Colonic mucosa (tissue), 4 donors: Measurements from ENCODE around the gene ETNK2. TPM values are rescaled to one million over a fixed set of nuclear protein-coding genes. Genes with fewer than 3 reads are reported as not detected.
A peak's percentile ranks its signal among the peaks of the same experiment; 100 is the strongest.

Experiments
- DNase-seq: peaks from one replicate; pipeline ENCODE4 v3.0.0-alpha.2; 2020
- H3K27ac ChIP-seq: fragments of 200-600 bp; one replicate; pipeline ENCODE4 v1.8.0; 2021
- H3K27me3 ChIP-seq: fragments of 200-600 bp; one replicate; pipeline ENCODE4 v1.8.0; 2021
- H3K36me3 ChIP-seq: fragments of 200-600 bp; one replicate; pipeline ENCODE4 v1.8.0; 2021
- H3K4me1 ChIP-seq: fragments of 200-600 bp; one replicate; pipeline ENCODE4 v1.8.0; 2021; ENCODE audit warnings: mild to moderate bottlenecking
- H3K4me3 ChIP-seq: fragments of 200-600 bp; one replicate; pipeline ENCODE4 v1.8.0; 2021
- H3K9ac ChIP-seq, 2 donors: one replicate each; pipeline ENCODE4 v1.7.0; 2013; ENCODE audit warnings: control low read depth in 2 of 2, low read depth in 2 of 2, low read length in 2 of 2
- H3K9me3 ChIP-seq: fragments of 200-600 bp; one replicate; pipeline ENCODE4 v1.8.0; 2021
- intact Hi-C: fragments of 100-400 bp; cut with DNase I; formaldehyde crosslinking; loops from one replicate; pipeline ENCODE4 v1.14.1; 2022
- total RNA-seq, 2 donors: library from RNA; stranded (reverse); fragmentation: NEBNext Ultra II Directional in 1 of 2; extraction: Animal tissue kit (Norgen Biotek cat#: 25700) in 1 of 2; gene quantifications; one replicate each; pipeline ENCODE4 v1.2.1, GENCODE V29; 2021
- TF ChIP-seq, protein P1 (sequence below): fragments of 200-600 bp; IDR thresholded peaks from one replicate; pipeline ENCODE4 v1.8.0; 2022; ENCODE audit warnings: antibody characterized with exemption, mild to moderate bottlenecking
- donor health status: healthy.
- donor health status: DM: no; HTN: no; CAD: no.
- donor health status: DM: no; HTN: no; CAD: no.

ETNK2 gene
- total RNA-seq, 2 donors from 2014 or later = 0.40 to 1.2 TPM

- Histone ChIP-seq H3K27me3 (no peaks in the 10 kb centered on the region), H3K9me3 (no peaks in the 10 kb centered on the region), H3K4me3 (no peak within 1 kb of the TSS), H3K9ac (no peak within 1 kb of the TSS), H3K4me1 (peaks cover 3% of the 10 kb centered on the region), H3K36me3 (no peaks in the 10 kb centered on the region), H3K27ac (no peak within 1 kb of the TSS)
- no peak for DNase-seq
- intact Hi-C loops = no loop called here
- TF ChIP-seq, protein P1, sequence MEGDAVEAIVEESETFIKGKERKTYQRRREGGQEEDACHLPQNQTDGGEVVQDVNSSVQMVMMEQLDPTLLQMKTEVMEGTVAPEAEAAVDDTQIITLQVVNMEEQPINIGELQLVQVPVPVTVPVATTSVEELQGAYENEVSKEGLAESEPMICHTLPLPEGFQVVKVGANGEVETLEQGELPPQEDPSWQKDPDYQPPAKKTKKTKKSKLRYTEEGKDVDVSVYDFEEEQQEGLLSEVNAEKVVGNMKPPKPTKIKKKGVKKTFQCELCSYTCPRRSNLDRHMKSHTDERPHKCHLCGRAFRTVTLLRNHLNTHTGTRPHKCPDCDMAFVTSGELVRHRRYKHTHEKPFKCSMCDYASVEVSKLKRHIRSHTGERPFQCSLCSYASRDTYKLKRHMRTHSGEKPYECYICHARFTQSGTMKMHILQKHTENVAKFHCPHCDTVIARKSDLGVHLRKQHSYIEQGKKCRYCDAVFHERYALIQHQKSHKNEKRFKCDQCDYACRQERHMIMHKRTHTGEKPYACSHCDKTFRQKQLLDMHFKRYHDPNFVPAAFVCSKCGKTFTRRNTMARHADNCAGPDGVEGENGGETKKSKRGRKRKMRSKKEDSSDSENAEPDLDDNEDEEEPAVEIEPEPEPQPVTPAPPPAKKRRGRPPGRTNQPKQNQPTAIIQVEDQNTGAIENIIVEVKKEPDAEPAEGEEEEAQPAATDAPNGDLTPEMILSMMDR = no peak
Observed at GRCh38 chr1:204166219-204166618, 14.4 kb upstream of the ETNK2 start, which contains the start of gene REN. Gene REN, minus strand, starts transcription at chr1:204166337. Its CDS starts 44 bp downstream, at chr1:204166293.

- Histone ChIP-seq H3K27ac (no peak overlapping the region), H3K4me1 (peaks cover 3% of the 10 kb centered on the region), H3K27me3 (no peaks in the 10 kb centered on the region), H3K4me3 (no peak overlapping the region), H3K36me3 (no peaks in the 10 kb centered on the region), H3K9ac (no peak overlapping the region), H3K9me3 (no peaks in the 10 kb centered on the region)
- intact Hi-C loops = loop anchor here (2.0 to 5.0 kb wide), 2 partner anchors 45 to 202 kb away; no protein-coding TSS in a partner anchor
- TF ChIP-seq, protein P1 = peak; percentile 100
- peak; percentile 85 for DNase-seq
Observed at GRCh38 chr1:204162494-204163074, 10.7 kb upstream of the ETNK2 start.

- Histone ChIP-seq H3K4me1 (peaks cover 3% of the 10 kb centered on the region), H3K9ac (no peak overlapping the region), H3K36me3 (no peaks in the 10 kb centered on the region), H3K4me3 (no peak overlapping the region), H3K27me3 (no peaks in the 10 kb centered on the region), H3K9me3 (no peaks in the 10 kb centered on the region), H3K27ac (no peak overlapping the region)
- no peak for DNase-seq
- TF ChIP-seq, protein P1 = no peak
- intact Hi-C loops = loop anchor here (2.0 to 5.0 kb wide), 2 partner anchors 45 to 203 kb away; no protein-coding TSS in a partner anchor
Observed at GRCh38 chr1:204161609-204162493, 10.0 kb upstream of the ETNK2 start.

- Histone ChIP-seq H3K27me3 (no peaks in the 10 kb centered on the region), H3K4me3 (no peak overlapping the region), H3K36me3 (no peaks in the 10 kb centered on the region), H3K4me1 (peaks cover 3% of the 10 kb centered on the region), H3K27ac (no peak overlapping the region), H3K9me3 (no peaks in the 10 kb centered on the region), H3K9ac (no peak overlapping the region)
- no peak for DNase-seq
- intact Hi-C loops = no loop called here
- TF ChIP-seq, protein P1 = no peak
Observed at GRCh38 chr1:204157962-204158361, 6.1 kb upstream of the ETNK2 start.

DNA sequence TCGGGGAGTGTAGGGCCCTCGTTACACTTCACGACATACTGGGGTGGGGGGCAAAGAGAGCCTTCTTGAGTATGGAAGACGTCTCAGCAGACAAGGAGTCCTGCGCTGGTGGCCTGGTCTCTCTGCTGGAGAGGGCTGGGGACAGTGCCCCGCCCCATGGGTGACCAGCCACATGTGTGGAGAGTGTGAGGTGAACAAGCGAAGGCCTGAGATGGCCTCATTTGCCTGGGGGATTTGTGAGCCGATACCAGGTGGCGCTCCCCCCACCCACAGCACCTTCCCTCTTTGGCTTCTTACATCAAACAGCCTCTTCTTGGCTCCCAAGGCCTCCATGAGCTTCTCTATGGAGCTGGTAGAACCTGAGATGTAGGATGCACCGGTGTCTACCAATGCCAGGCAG, 4.0 kb upstream of the ETNK2 start:
- Histone ChIP-seq H3K36me3 (no peaks in the 10 kb centered on the region), H3K4me3 (no peak overlapping the region), H3K27me3 (peaks cover 8% of the 10 kb centered on the region), H3K9me3 (no peaks in the 10 kb centered on the region), H3K27ac (no peak overlapping the region), H3K9ac (no peak overlapping the region), H3K4me1 (no peaks in the 10 kb centered on the region)
- no peak for DNase-seq
- TF ChIP-seq, protein P1 = no peak
- intact Hi-C loops = no loop called here
